GM18499 (cell line): ENCODE measurements around the gene SLC2A13.

Experiments used
- ATAC-seq: cut with Tn5 transposase; IDR thresholded peaks from one replicate; pipeline ENCODE4 v1.9.1; 2021; ENCODE audit warnings: moderate number of reproducible peaks; ENCODE audit not compliant: insufficient read depth, unreplicated experiment

Gene SLC2A13

GRCh38 chr12:40002178-40003169, 103.4 kb downstream of the SLC2A13 start:
- no peak for ATAC-seq

GRCh38 chr12:40001406-40001805, 104.5 kb downstream of the SLC2A13 start:
- ATAC-seq, result no peak

- ATAC-seq, result no peak
Observed at GRCh38 chr12:40000884-40001283, 105.0 kb downstream of the SLC2A13 start.

- ATAC-seq, result no peak
Observed at GRCh38 chr12:39993268-39993667, 112.6 kb downstream of the SLC2A13 start.

GRCh38 chr12:39990122-39991101, 115.5 kb downstream of the SLC2A13 start:
- peak; percentile 81 for ATAC-seq

GRCh38 chr12:39989501-39989900, 116.4 kb downstream of the SLC2A13 start:
- ATAC-seq, result no peak

- ATAC-seq, result no peak
Observed at GRCh38 chr12:39988574-39988973, 117.3 kb downstream of the SLC2A13 start.

- ATAC-seq, result no peak
Observed at GRCh38 chr12:39986674-39987073, 119.2 kb downstream of the SLC2A13 start.

- ATAC-seq, result no peak
Observed at GRCh38 chr12:39984670-39985069, 121.2 kb downstream of the SLC2A13 start.

- ATAC-seq, result no peak
Observed at GRCh38 chr12:39975374-39975918, 130.4 kb downstream of the SLC2A13 start.

- no peak for ATAC-seq
Observed at GRCh38 chr12:39972119-39972518, 133.8 kb downstream of the SLC2A13 start.

GRCh38 chr12:39971348-39971747, 134.5 kb downstream of the SLC2A13 start:
- ATAC-seq, result no peak

GRCh38 chr12:39966721-39967120, 139.2 kb downstream of the SLC2A13 start:
- no peak for ATAC-seq

GRCh38 chr12:39966256-39966655, 139.6 kb downstream of the SLC2A13 start:
- no peak for ATAC-seq

GRCh38 chr12:39959467-39959866, 146.4 kb downstream of the SLC2A13 start:
- ATAC-seq, result no peak

- ATAC-seq, result no peak
Observed at GRCh38 chr12:39959031-39959430, 146.8 kb downstream of the SLC2A13 start.

GRCh38 chr12:39958377-39958776, 147.5 kb downstream of the SLC2A13 start:
- no peak for ATAC-seq

GRCh38 chr12:39956725-39957124, 149.2 kb downstream of the SLC2A13 start:
- ATAC-seq, result no peak

- ATAC-seq, result no peak
Observed at GRCh38 chr12:39946361-39947280, 159.3 kb downstream of the SLC2A13 start.
